NCI-H1092 (cell line): Measurements from ENCODE around the gene HEY2.
"Not testable (repeated sequence)": the region's sequence is repeated elsewhere in the genome, so short reads cannot be mapped to it uniquely, and the experiment has no call there.

ENCODE experiments used
- DNase-seq: peaks from one replicate; lab custom pipeline; 2025; lab: John Stamatoyannopoulos, UW

HEY2 gene

DNA sequence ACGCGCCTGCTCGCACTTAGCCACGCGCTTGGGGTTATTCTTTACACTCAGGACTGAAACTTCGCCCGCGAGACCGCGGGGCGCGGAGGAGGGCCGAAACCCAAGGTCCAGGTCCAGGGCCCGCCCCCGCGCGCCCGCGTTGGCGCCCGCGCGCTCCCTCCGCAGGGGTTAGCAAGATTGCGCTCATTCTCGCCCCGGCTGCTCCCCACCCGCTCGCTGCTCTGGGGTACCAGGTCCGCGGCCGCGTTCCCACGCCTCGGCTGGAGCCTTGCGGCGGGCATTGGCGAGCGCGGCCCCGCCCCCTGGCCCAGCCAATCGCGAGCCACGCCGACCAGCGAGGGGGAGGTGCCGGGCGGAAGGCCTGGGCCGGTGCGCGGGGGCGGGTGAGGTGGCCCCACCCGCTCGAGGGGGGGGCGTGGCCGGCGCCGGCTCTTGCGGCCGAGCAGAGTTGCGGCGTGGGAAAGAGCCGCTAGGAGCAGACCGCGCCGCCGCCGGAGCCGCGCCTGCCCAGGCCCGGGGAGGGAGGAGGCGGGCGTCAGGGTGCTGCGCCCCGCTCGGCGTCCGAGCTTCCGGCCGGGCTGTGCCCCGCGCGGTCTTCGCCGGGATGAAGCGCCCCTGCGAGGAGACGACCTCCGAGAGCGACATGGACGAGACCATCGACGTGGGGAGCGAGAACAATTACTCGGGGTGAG is at the start of gene HEY2:
TSS of gene HEY2 (plus strand) at position 460 of the 692 bp plus-strand sequence. CDS start at position 605, 145 bp downstream.
- DNase-seq = peak; percentile 71

- no peak for DNase-seq
These were observed 48.7 kb upstream of the HEY2 start for GRCh38 chr6:125700581-125701353.

DNA sequence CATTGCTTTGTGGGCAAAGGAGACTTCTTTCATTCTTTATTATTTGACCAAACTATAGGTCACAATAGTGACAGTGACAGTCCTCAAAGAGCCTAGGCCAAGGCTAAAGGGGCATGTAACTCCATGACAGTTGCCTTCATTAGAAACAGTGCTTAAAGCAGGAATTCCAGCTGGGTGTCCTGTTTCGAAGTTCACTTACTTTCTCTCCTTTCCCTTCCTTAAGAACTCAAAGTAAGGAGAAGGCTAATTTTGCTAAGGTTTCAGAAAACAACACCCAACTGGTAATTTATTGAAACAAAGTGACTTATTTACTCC is 48.1 kb upstream of the HEY2 start:
- DNase-seq = no peak

DNA sequence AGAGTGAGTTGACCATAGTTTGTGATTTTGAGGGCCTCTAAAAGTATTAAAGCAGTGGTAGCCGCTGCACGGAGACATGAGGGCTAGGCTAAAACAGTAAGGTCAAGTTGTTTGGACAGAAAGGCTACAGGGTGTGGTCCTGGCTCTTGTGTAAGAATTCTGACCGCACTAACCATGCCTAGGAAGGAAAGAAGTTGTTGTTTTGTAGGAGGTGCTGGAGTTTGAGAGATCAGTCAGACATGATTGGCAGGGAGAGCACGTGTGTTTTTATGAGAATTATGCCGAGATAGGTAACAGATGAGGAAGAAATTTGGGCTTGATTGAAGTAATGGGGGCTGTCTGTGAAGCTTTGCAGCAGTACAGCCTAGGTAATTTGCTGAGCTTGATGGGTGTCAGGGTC is 45.5 kb upstream of the HEY2 start:
- DNase-seq = not testable (repeated sequence)

- DNase-seq = no peak
These were observed 41.7 kb upstream of the HEY2 start for GRCh38 chr6:125707615-125708243.

DNA sequence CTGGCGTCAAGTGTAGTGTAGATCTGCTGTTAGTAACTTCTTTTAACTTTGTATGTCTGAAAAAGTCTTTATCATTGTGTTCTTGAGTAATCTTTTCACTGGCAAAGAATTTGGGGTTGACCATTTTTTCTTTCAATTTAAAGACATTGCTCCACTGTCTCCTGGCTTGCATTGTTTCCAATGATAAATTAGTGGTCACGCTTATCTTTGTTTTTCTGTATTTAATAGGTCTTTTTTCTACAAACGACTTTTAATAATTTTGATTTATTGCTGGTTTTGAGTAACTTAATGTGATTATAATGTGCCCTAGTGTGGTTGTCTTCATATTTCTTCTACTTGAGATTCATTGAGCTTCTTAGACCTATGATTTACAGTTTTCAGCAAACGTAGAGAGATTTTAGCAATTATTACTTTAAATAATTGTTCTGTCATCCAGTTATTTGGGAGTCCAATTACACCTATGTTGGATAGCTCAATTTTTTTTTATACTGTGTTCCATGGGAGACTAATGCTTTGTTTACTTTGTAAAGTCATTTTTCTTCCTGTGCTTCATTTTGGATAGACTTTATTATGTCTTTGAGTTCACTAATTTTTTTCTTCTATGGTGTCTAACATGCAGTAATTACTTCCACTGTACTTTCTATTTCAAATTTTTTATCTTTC is 38.3 kb upstream of the HEY2 start:
- no peak for DNase-seq

GRCh38 chr6:125714441-125715090 is 34.9 kb upstream of the HEY2 start:
- peak; percentile 15 for DNase-seq

DNA sequence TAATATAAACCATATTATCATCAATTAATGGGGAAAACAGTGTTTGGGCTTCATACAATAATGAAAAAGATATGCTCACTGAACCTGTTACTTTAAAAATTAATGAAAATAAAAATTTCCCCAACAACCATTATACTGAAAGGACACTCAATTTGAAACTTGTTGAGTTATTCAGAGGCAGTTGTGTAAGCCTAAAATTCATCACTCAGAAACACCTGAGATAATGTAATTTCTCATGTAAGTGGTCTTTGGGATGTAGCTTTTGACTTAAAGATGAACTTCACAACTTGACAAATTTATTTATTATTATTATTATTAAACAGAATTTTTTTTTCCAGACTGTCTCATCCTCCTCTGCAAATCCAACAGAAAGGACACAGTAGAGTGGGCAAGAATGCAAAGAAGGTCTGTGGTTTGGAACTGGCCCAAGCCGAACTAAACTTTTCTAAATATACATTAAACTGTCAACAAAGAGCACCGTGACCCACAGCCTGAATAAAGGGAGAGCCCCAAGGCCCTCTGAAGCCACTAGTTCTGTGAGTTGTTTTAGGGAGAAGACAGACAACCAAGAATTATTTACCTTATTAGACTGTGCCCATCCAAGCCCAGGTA is 32.2 kb upstream of the HEY2 start:
- DNase-seq = no peak

- no peak for DNase-seq
These were observed 31.3 kb upstream of the HEY2 start for GRCh38 chr6:125718109-125718508.

DNA sequence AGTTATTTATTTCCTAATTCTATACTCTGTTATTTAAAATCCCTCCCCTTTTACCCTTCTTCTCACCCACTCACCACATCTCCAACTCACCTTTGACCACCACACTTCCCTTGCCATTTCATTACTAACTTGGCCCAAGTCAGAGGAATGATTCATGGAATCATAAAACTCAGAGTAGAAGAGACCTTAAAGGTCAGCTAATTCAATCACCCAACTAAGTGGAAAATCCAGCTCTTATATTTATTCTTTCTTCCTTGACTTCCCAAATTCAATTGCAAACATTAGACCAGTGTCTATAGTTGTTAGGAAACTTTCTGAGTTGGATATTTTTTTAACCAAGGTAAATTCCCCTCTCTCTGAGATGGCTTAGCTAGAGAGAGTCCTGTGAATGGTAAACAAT is 26.5 kb upstream of the HEY2 start:
- no peak for DNase-seq

DNA sequence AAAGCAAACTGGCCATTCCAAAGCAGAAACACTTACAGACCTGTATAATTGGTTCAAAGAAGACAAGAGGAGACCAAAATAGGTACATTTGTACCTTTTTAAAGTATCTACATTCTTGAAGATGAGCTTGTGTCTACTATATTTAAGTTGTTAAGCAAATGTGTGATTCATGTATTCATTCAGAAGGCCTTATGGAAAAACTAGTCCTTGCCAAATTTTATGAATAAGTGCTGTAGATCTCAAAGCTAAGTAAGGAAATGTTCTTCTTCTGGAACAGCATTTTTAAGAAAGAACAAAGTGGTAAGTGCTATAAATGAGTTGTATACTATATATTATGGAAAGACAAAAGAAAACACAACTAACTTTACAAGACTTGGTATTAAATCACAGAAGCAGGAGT is 22.2 kb upstream of the HEY2 start:
- DNase-seq = no peak

- DNase-seq = no peak
These were observed 20.7 kb upstream of the HEY2 start for GRCh38 chr6:125728739-125729138.

DNA sequence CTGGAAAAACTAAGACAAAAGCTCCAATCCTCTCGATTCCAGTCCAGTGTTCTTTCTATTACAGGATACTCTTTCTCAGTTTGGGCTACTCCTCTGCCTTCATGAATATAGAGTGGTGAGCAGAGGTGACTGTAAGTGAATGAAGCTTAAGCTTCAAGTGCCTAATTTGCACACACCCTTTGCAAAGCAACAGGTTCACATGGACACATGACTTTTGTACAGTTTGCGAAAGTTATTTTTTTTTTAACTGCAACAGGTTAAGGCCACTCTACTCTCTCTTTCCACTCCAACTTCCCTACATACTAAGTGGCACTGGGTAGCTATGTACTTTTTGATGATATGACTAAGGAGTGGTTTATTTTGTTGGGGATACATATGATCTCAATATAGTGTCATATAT is 19.4 kb upstream of the HEY2 start:
- no peak for DNase-seq

- DNase-seq = no peak
These were observed 17.0 kb upstream of the HEY2 start for GRCh38 chr6:125732398-125732797.

GRCh38 chr6:125733516-125734300 is 15.7 kb upstream of the HEY2 start:
- DNase-seq = no peak

GRCh38 chr6:125738276-125738675 is 11.2 kb upstream of the HEY2 start:
- no peak for DNase-seq

DNA sequence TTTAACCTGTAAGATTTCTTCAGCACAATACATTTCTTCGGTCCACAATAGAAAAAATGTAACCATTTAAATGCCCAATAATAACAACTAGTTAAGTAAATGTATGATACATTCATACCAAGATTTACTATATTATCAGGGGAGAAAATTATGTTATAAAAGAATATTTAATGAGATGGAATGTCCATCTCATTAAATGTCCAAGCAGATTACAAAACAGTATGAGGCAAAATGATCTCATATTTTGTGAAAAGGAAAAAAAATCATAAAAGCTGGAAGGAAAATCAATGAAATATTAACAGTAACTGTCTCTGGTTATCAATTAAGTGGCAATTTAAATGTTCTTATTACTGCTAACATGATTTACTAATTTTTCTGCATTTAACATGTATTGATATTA is 10.1 kb upstream of the HEY2 start:
- no peak for DNase-seq

DNA sequence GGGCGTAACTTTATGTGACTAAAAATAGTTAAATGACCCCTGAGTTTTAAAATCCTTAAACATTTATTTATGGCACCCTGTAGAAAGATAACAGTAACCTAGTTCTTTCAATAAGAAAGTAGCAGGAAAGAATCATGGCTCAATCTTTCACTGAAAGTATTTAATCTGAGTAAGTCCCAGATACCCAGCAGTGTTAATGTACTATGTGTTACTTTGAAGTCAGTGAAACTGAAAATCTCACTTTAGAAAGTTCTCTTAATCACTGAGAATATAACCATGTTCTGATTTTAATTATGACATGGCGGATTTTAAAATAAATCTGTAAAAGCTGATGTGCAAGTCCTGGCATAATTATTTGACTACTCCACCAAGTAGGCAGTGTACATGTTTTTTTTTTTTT is 8.1 kb upstream of the HEY2 start:
- DNase-seq = no peak

- no peak for DNase-seq
These were observed 7.4 kb upstream of the HEY2 start for GRCh38 chr6:125742024-125742423.

- no peak for DNase-seq
These were observed 6.8 kb upstream of the HEY2 start for GRCh38 chr6:125742464-125743120.
